ENCODE results near the gene KBTBD13. TPM values are rescaled to one million over a fixed set of nuclear protein-coding genes. Genes with fewer than 3 reads are reported as not detected.
"Not testable (repeated sequence)": the region's sequence is repeated elsewhere in the genome, so short reads cannot be mapped to it uniquely, and the experiment has no call there.

KBTBD13 gene
- total and polyA plus RNA-seq, 8 donors: 0.18 to 1.4 (median 0.71) TPM; not detected in 1

- no peak overlapping the region for H3K27ac ChIP-seq
- no peaks in the 10 kb centered on the region for H3K9me3 ChIP-seq
- no peaks in the 10 kb centered on the region for H3K27me3 ChIP-seq
- no peaks in the 10 kb centered on the region for H3K4me1 ChIP-seq
- intact Hi-C loops (cut with DNase I): loop anchor here in 1 of 2 donors (10.0 kb wide), 1 partner anchor 62 kb away; no protein-coding TSS in a partner anchor
- no peak overlapping the region for H3K4me3 ChIP-seq
- no peak for ATAC-seq
- no peak for DNase-seq
- H3K36me3 ChIP-seq: peaks cover 3 to 47% of the 10 kb centered on the region in 2 donors
- no peak for TF ChIP-seq CTCF (IDR thresholded peaks at IDR 0.05)
Observed at GRCh38 chr15:65096481-65097385, 20.2 kb downstream of the KBTBD13 start.

GRCh38 chr15:65097651-65098263, 21.2 kb downstream of the KBTBD13 start:
- intact Hi-C loops (cut with DNase I): loop anchor here in 1 of 2 donors (10.0 kb wide), 1 partner anchor 63 kb away; no protein-coding TSS in a partner anchor
- Histone ChIP-seq H3K9me3 (no peaks in the 10 kb centered on the region), H3K36me3 (peaks cover 3 to 57% of the 10 kb centered on the region in 2 donors), H3K4me1 (no peaks in the 10 kb centered on the region), H3K27ac (no peak overlapping the region), H3K27me3 (no peaks in the 10 kb centered on the region), H3K4me3 (no peak overlapping the region)
- no peak for TF ChIP-seq CTCF (IDR thresholded peaks at IDR 0.05)
- DNase-seq (no peak), ATAC-seq (no peak)

GRCh38 chr15:65099336-65099735, 22.8 kb downstream of the KBTBD13 start:
- Histone ChIP-seq H3K4me1 (no peaks in the 10 kb centered on the region), H3K9me3 (no peaks in the 10 kb centered on the region), H3K36me3 (peaks cover 3 to 62% of the 10 kb centered on the region in 2 donors), H3K27me3 (no peaks in the 10 kb centered on the region), H3K27ac (no peak overlapping the region), H3K4me3 (no peak overlapping the region)
- no peak for DNase-seq
- intact Hi-C loops (cut with DNase I): loop anchor here in 1 of 2 donors (10.0 kb wide), 1 partner anchor 65 kb away; no protein-coding TSS in a partner anchor
- TF ChIP-seq CTCF (IDR thresholded peaks at IDR 0.05): no peak
- ATAC-seq: no peak

GRCh38 chr15:65099801-65100200, 23.3 kb downstream of the KBTBD13 start:
- not testable (repeated sequence) for ATAC-seq, H3K27me3 ChIP-seq, DNase-seq, H3K4me1 ChIP-seq, H3K27ac ChIP-seq, H3K4me3 ChIP-seq, H3K9me3 ChIP-seq
- H3K36me3 ChIP-seq: peaks cover 3 to 67% of the 10 kb centered on the region in 2 donors
- intact Hi-C loops (cut with DNase I): loop anchor here in 1 of 2 donors (10.0 kb wide), 1 partner anchor 65 kb away; no protein-coding TSS in a partner anchor

DNA sequence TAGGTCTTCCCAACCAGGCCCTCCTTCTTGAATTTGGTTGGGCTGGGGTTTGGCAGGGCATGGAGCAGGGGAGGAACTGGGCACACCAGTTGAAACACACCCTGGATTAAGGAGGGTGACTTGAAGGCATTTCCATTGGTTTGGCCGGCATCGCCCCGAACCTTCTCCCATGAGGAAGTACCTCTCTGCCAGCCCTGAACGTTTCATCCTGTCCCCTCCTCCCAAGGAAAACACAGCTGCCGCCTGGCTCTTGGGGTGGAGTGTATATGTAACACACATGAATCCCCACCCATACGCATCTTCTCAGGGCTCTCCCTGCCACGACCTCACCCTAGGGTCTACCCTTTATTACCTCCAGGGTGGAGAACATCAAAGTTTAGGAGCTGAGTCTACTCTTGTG, 23.9 kb downstream of the KBTBD13 start:
- ATAC-seq: no peak
- intact Hi-C loops (cut with DNase I): no loop called here
- Histone ChIP-seq H3K4me1 (no peaks in the 10 kb centered on the region), H3K27me3 (no peaks in the 10 kb centered on the region), H3K4me3 (no peak overlapping the region), H3K27ac (no peak overlapping the region), H3K9me3 (no peaks in the 10 kb centered on the region), H3K36me3 (peaks cover 3 to 73% of the 10 kb centered on the region in 2 donors)
- no peak for DNase-seq
- no peak for TF ChIP-seq CTCF (IDR thresholded peaks at IDR 0.05)
